Measurements from ENCODE around the gene PRSS50.
"Not testable (repeated sequence)": the region's sequence is repeated elsewhere in the genome, so short reads cannot be mapped to it uniquely, and the experiment has no call there.

DNA sequence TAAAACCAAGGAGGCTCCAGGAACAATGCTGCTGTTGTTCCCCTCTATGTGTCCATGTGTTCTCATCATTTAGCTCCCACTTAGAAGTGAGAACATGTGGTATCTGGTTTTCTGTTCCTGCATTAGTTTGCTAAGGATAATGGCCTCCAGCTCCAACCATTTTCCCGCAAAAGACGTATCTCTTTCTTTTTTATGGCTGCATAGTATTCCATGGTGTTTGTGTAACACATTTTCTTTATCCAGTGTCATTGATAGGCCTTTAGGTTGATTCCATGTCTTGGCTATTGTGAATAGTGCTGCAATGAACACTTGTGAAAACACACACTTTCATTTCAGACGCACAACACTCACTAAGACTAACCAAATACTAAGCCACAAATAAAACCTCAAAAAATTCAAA is 21.9 kb upstream of the PRSS50 start:
- TF ChIP-seq, protein P1, sequence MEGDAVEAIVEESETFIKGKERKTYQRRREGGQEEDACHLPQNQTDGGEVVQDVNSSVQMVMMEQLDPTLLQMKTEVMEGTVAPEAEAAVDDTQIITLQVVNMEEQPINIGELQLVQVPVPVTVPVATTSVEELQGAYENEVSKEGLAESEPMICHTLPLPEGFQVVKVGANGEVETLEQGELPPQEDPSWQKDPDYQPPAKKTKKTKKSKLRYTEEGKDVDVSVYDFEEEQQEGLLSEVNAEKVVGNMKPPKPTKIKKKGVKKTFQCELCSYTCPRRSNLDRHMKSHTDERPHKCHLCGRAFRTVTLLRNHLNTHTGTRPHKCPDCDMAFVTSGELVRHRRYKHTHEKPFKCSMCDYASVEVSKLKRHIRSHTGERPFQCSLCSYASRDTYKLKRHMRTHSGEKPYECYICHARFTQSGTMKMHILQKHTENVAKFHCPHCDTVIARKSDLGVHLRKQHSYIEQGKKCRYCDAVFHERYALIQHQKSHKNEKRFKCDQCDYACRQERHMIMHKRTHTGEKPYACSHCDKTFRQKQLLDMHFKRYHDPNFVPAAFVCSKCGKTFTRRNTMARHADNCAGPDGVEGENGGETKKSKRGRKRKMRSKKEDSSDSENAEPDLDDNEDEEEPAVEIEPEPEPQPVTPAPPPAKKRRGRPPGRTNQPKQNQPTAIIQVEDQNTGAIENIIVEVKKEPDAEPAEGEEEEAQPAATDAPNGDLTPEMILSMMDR (IDR thresholded peaks at IDR 0.05 in 4 of 5, conservative IDR thresholded peaks at IDR 0.05 in 1 of 5), result not testable (repeated sequence)
- TF ChIP-seq POLR2A (IDR thresholded peaks at IDR 0.05), result not testable (repeated sequence)

All from gastrocnemius medialis (tissue), 4 donors.